ENCODE data around the gene FOXJ2.

DNA sequence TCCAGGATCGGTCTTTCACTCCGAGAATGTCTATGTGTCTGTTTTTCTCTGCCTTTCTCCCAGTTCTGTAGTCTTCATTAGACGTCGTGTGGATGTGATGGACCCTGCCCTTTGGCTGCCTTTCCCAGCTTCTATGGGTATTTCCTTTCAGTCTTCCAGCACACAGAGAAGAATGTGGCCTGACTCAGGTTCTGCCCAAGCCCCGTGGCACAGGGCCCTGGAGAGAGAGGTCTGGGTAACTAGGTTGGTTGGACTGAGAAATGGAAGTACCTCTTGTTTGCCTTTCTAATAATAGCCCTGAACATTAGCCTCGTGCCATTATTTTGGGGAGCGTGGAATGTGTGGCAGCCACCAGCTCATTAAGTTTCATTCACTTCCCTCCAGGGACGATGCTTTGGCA is 3.8 kb downstream of the FOXJ2 start:
- TF ChIP-seq, protein P1, sequence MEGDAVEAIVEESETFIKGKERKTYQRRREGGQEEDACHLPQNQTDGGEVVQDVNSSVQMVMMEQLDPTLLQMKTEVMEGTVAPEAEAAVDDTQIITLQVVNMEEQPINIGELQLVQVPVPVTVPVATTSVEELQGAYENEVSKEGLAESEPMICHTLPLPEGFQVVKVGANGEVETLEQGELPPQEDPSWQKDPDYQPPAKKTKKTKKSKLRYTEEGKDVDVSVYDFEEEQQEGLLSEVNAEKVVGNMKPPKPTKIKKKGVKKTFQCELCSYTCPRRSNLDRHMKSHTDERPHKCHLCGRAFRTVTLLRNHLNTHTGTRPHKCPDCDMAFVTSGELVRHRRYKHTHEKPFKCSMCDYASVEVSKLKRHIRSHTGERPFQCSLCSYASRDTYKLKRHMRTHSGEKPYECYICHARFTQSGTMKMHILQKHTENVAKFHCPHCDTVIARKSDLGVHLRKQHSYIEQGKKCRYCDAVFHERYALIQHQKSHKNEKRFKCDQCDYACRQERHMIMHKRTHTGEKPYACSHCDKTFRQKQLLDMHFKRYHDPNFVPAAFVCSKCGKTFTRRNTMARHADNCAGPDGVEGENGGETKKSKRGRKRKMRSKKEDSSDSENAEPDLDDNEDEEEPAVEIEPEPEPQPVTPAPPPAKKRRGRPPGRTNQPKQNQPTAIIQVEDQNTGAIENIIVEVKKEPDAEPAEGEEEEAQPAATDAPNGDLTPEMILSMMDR (IDR thresholded peaks at IDR 0.05): no peak
- TF ChIP-seq POLR2A (IDR thresholded peaks at IDR 0.05): no peak

All from lower leg skin (tissue), 3 donors.